A673 (cell line): ENCODE measurements around the gene MGA.

Experiments used
- CTCF ChIP-seq: fragments of 300-800, 200-600 bp; sonication (generic); conservative IDR thresholded peaks from 2 replicates; pipeline ENCODE4 v1.5.1; 2017; ENCODE audit warnings: low read depth, mild to moderate bottlenecking, antibody characterized with exemption, low read length, moderate library complexity, mixed read lengths
- EZH2 ChIP-seq: fragments of 200-600 bp; sonication (generic); IDR thresholded peaks from 2 replicates; pipeline ENCODE4 v1.6.1; 2017; ENCODE audit warnings: borderline replicate concordance, low read depth, mild to moderate bottlenecking, mixed read lengths, antibody characterized with exemption, low read length; ENCODE audit not compliant: poor library complexity, severe bottlenecking

GRCh38 chr15:41727143-41727542, 66.9 kb downstream of the MGA start:
- TF ChIP-seq CTCF (no peak), EZH2 (no peak)
